ENCODE measurements around the gene TSR3.

GRCh38 chr16:1327619-1327947 lies 24.1 kb downstream of the TSR3 start:
- TF ChIP-seq CTCF (conservative IDR thresholded peaks at IDR 0.05; ENCODE audit: low read length) (no peak), EZH2phosphoT487 (IDR thresholded peaks at IDR 0.05; ENCODE audit: borderline replicate concordance) (no peak)

Measured in Loucy (cell line).